GM13977 (cell line): ENCODE results near the gene FOLR1.
"Not testable (repeated sequence)": the region's sequence is repeated elsewhere in the genome, so short reads cannot be mapped to it uniquely, and the experiment has no call there.

ENCODE experiments used
- DNase-seq: peaks from one replicate; pipeline ENCODE4 v3.0.0; 2012; ENCODE audit warnings: low spot score
- in situ Hi-C: fragments of 300-500 bp; cut with MboI; formaldehyde crosslinking; loops from one replicate; pipeline ENCODE4 v1.12.0; 2022; ENCODE audit warnings: low sequenced_read_pairs, low pct_unique_long_range_greater_than_20kb, mixed read lengths, inconsistent platforms; ENCODE audit not compliant: unreplicated experiment
- TF ChIP-seq, protein P1 (sequence below): IDR thresholded peaks from 2 replicates; pipeline ENCODE4 v1.5.1; 2012; ENCODE audit warnings: mild to moderate bottlenecking, control low read depth; ENCODE audit not compliant: insufficient read depth; ENCODE audit errors: extremely low read depth, missing control alignments

Gene FOLR1

DNA sequence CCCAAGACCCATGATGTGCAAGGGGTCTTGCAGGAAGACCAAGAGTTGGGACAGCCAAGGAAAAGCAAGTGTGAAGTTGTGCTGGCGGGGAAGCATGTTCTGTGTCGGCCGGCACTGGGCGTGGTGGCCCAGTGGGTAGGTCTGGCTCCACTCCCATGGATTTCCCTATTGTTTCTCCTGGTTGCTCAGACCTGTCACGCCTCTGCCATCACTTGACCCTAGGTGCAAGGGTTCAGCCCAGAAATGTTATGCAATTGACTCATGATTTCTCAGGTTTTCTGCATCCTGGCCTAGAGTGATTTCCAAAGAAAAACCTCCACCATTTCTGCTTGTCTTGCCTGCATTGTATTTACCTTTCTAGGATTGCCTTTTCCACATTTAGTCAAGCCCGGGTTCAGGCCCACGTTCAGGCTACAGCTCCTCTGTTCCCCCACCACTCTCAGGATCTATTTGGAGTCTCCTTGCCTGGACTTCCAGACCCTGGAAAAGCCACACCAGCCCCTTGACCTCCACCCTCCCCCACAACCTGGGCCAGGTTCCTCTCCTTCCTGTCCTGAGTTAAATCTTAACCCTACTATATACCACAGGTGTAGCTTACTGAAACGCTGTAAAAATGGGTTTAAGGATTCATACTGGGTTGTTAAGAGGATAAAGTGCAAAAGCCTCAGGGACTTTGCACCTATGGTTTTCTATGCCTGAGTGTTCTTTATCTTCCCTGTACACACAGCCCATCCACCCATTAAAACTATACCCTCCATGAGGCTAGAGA lies 17.5 kb upstream of the FOLR1 start:
- no peak for DNase-seq
- TF ChIP-seq, protein P1, sequence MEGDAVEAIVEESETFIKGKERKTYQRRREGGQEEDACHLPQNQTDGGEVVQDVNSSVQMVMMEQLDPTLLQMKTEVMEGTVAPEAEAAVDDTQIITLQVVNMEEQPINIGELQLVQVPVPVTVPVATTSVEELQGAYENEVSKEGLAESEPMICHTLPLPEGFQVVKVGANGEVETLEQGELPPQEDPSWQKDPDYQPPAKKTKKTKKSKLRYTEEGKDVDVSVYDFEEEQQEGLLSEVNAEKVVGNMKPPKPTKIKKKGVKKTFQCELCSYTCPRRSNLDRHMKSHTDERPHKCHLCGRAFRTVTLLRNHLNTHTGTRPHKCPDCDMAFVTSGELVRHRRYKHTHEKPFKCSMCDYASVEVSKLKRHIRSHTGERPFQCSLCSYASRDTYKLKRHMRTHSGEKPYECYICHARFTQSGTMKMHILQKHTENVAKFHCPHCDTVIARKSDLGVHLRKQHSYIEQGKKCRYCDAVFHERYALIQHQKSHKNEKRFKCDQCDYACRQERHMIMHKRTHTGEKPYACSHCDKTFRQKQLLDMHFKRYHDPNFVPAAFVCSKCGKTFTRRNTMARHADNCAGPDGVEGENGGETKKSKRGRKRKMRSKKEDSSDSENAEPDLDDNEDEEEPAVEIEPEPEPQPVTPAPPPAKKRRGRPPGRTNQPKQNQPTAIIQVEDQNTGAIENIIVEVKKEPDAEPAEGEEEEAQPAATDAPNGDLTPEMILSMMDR: no peak
- in situ Hi-C loops: no loop called here

DNA sequence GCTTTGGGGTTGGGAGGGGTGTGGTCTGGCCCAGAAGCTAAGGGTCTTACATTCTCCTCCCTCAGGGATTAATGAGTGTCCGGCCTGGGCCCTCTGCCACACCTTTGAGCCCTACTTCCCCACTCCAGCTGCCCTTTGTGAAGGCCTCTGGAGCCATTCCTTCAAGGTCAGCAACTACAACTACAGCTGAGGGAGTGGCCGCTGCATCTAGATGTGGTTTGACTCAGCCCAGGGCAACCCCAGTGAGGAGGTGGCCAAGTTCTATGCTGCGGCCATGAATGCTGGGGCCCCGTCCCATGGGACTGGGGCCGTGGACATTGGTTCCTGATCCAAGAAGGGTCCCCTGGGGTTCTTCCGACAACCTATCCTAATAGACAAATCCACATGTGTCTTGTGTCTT lies 14.3 kb upstream of the FOLR1 start:
- TF ChIP-seq, protein P1: no peak
- in situ Hi-C loops: no loop called here
- DNase-seq: no peak

DNA sequence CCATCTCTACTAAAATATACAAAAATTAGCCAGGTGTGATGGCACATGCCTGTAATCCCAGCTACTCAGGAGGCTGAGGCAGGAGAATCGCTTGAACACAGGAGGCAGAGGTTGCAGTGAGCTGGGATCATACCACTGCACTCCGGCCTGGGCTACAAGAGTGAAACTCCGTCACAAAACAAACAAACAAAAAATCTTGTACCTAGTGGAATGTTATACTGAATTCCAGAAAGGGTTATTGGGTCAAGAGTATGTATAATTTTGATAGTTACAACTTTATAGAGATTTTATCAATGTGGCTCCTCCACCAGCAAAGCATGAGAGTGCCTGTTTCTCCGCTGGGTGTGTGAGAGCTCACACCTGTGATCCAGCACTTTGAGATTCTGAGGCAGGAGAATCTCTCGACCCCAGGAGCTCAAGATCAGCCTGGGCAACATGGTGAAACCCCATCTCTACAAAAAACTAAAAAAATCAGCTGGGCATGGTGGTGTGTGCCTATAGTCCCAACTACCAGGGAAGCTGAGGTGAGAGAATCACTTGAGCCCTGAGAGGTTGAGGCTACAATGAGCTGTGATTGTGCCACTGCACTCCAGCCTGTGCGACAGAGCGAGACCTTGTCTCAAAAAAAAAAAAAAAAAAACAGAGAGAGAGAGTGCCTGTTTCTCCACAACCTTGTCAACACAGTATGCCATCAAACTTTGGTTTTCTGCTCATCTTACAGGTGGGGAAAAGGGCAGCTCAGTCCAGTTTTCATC lies 12.7 kb upstream of the FOLR1 start:
- no peak for DNase-seq
- TF ChIP-seq, protein P1: no peak
- in situ Hi-C loops: no loop called here

DNA sequence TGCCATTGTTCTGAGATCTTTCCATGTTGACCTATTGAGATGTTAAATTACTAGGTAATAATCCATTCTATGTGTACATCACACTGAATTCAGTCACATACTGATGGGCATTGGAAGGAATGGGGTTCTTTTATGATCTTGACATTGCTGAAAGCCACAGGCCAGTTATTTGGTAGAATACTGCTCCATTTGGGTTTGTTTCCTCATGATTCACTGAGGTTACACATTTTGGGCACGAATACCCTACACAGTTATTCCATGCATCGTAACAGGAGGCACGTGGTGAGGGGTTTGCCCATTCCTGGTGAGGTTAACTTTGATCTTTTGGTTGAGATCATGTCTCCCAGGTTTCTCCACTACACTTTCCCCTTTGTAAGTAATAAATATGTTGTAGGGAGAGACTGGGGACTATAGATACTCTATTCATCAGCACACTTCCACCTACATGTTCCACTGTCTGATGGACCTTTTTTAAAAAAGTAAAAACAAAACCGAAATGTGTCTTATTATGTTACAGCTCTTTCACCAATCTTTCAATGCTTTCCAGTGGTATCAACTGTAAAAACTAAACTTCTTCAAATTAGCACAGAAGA lies 12.0 kb upstream of the FOLR1 start:
- in situ Hi-C loops: no loop called here
- no peak for DNase-seq
- TF ChIP-seq, protein P1: no peak

DNA sequence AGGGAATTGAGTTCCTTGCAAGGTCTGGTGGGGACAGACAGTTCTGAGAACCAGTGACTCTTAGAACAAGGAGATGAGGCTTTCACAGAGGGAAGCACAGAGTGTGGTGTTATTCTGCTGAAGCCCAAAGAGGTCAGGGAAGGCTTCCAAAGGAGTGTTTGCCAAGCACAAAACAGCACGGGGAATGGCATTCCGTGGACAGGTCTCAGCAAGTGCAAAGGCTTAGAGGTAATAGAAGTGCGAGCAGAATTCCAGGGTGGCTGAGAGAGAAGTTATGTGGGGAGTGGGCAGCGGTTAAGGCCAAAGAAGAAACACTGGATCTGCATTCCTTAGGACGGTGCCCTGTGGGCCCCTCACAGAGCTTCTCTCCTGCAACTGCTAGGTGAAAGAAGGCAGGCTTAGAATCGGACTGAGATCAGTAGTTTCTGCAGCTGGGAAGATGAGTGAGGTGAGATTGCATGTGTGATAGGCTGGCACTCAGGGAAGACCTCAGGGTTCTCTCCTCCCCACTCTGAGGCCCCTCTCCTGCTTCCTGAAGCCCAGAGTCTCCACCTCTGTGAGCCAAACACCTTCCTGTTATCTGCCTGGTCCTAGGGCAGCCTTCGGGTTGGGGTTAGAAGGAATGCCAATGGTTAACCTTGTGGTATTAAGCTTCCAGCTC lies 10.9 kb upstream of the FOLR1 start:
- DNase-seq, in situ Hi-C loops: not testable (repeated sequence)

DNA sequence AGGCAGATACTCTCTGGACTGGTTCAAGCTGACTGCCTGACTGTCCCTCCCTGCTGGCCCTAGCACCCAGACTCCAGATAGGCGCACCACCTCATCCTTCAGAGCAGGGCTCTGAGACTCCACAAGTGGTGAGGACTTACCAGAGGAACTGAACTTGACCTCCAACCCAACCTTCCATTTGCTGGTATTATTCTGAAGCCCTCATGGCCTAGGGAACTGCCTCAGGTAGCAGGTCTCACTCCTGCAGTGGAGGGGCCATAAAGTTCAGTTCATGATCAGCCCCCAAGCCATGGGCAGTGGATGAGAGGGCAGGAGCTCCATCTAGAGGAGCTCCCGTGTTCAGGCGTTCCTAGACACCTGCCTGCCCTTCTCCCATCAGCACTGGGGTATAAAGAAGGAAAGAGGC lies 10.4 kb upstream of the FOLR1 start:
- in situ Hi-C loops, DNase-seq: not testable (repeated sequence)
- TF ChIP-seq, protein P1: peak; percentile 34
